BLaER1 (cell line): ENCODE results near the gene EME2.
"Not testable (repeated sequence)": the region's sequence is repeated elsewhere in the genome, so short reads cannot be mapped to it uniquely, and the experiment has no call there.

Experiments
- H3K27ac ChIP-seq: shearing (Covaris generic); formaldehyde crosslinking; 2 replicates; pipeline ENCODE4 v1.8.1; 2022
- H3K27me3 ChIP-seq: shearing (Covaris generic); formaldehyde crosslinking; 2 replicates; pipeline ENCODE4 v1.8.1; 2022
- H3K36me3 ChIP-seq: shearing (Covaris generic); formaldehyde crosslinking; 2 replicates; pipeline ENCODE4 v1.8.1; 2022
- H3K4me1 ChIP-seq: shearing (Covaris generic); formaldehyde crosslinking; 2 replicates; pipeline ENCODE4 v1.8.1; 2022
- H3K4me2 ChIP-seq: shearing (Covaris generic); formaldehyde crosslinking; 2 replicates; pipeline ENCODE4 v1.8.1; 2022
- H3K4me3 ChIP-seq: shearing (Covaris generic); formaldehyde crosslinking; 2 replicates; pipeline ENCODE4 v1.8.1; 2022
- H3K9ac ChIP-seq: shearing (Covaris generic); formaldehyde crosslinking; 2 replicates; pipeline ENCODE4 v1.8.1; 2022
- H3K9me3 ChIP-seq: shearing (Covaris generic); formaldehyde crosslinking; 2 replicates; pipeline ENCODE4 v1.8.1; 2022
- H4K20me1 ChIP-seq: shearing (Covaris generic); formaldehyde crosslinking; 2 replicates; pipeline ENCODE4 v1.8.1; 2022
- Cebpa-rat ChIP-seq: shearing (Covaris generic); IDR thresholded peaks from 2 replicates; pipeline ENCODE4 v1.8.1; 2022

Gene EME2

DNA sequence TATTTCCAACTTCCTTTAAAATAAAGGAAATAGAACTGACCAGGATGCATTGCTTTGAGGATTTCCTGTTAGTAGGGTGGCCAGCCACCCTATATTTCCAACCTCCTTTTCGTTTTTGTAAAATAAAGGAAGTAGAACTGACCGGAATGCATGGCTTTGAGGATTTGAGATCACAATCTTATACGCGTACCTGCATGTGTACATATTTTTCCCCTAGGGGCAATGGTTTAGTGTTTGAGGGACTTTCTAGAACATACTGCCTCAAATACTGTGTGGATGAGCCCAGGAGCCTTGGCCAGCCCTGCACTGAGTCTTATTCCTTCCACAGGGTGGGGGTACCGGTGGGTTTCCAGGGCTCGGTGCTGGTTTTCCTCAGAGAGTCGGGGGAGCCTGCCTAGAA, 41.0 kb upstream of the EME2 start:
- Histone ChIP-seq H3K4me3 (no peak overlapping the region), H3K36me3 (peaks cover 90% of the 10 kb centered on the region), H3K27me3 (no peaks in the 10 kb centered on the region), H4K20me1 (peaks cover 67% of the 10 kb centered on the region), H3K4me1 (no peaks in the 10 kb centered on the region), H3K27ac (no peak overlapping the region), H3K9me3 (peaks cover 37% of the 10 kb centered on the region), H3K9ac (no peak overlapping the region), H3K4me2 (no peak overlapping the region)
- no peak for TF ChIP-seq Cebpa-rat

GRCh38 chr16:1732071-1732470, 40.5 kb upstream of the EME2 start:
- Histone ChIP-seq H3K4me3 (no peak overlapping the region), H3K4me1 (no peaks in the 10 kb centered on the region), H4K20me1 (peaks cover 63% of the 10 kb centered on the region), H3K27ac (no peak overlapping the region), H3K9ac (no peak overlapping the region), H3K27me3 (no peaks in the 10 kb centered on the region), H3K36me3 (peaks cover 85% of the 10 kb centered on the region), H3K9me3 (peaks cover 42% of the 10 kb centered on the region), H3K4me2 (no peak overlapping the region)
- TF ChIP-seq Cebpa-rat, result no peak

DNA sequence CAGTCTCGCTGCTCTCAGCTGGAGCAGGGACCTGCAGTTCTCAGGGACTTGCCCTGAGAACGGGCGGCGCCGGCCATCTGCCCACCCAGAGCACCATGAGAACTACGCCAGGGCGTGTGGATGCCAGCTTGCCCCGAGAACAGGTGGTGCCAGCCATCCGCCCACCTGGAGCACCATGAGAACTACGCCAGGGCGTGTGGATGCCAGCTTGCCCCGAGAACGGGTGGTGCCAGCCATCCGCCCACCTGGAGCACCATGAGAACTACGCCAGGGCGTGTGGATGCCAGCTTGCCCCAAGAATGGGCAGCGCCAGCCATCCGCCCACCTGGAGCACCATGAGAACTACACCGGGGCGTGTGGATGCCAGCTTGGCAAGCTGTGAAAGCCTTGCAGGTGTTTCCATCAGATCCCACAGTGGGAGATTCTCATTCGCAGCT, 40.0 kb upstream of the EME2 start:
- H3K4me1 ChIP-seq, H3K4me3 ChIP-seq, H3K27ac ChIP-seq, H3K4me2 ChIP-seq, H3K27me3 ChIP-seq, H3K9ac ChIP-seq: not testable (repeated sequence)
- Histone ChIP-seq H3K9me3 (peaks cover 47% of the 10 kb centered on the region), H4K20me1 (peaks cover 58% of the 10 kb centered on the region), H3K36me3 (peaks cover 80% of the 10 kb centered on the region)

GRCh38 chr16:1734123-1734522, 38.5 kb upstream of the EME2 start:
- Histone ChIP-seq H4K20me1 (peaks cover 42% of the 10 kb centered on the region), H3K36me3 (peaks cover 64% of the 10 kb centered on the region), H3K9me3 (peaks cover 62% of the 10 kb centered on the region), H3K4me3 (no peak overlapping the region; the same call in 1 of the 2 replicates), H3K4me1 (no peaks in the 10 kb centered on the region), H3K27me3 (no peaks in the 10 kb centered on the region), H3K4me2 (no peak overlapping the region), H3K27ac (no peak overlapping the region), H3K9ac (no peak overlapping the region)
- TF ChIP-seq Cebpa-rat, result no peak

GRCh38 chr16:1734816-1735215, 37.8 kb upstream of the EME2 start:
- Histone ChIP-seq H3K27me3 (no peaks in the 10 kb centered on the region), H4K20me1 (peaks cover 40% of the 10 kb centered on the region; the same call in 1 of the 2 replicates), H3K9ac (no peak overlapping the region), H3K4me2 (no peak overlapping the region), H3K27ac (no peak overlapping the region), H3K9me3 (peaks cover 68% of the 10 kb centered on the region), H3K4me1 (no peaks in the 10 kb centered on the region), H3K4me3 (no peak overlapping the region; the same call in 1 of the 2 replicates), H3K36me3 (peaks cover 59% of the 10 kb centered on the region)
- TF ChIP-seq Cebpa-rat, result no peak

DNA sequence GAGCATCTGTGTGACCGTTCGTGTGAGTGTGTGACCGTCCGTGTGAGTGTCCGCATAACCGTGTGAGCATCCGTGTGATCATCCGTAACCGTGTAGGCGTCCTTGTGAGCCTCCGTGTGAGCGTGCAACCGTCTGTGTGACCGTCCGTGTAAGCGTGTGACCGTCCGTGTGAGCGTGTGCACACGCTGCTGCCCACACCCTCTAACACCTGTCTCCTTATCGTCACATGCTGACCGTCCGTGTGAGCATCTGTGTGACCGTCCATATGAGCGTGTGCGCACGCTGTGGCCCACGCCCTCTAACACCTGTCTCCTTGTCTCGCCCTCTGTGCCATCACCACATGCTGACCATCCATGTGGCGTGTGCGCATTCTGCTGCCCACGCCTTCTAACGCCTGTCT, 32.4 kb upstream of the EME2 start:
- Histone ChIP-seq H3K9me3 (peaks cover 44% of the 10 kb centered on the region), H4K20me1 (peaks cover 52% of the 10 kb centered on the region), H3K27me3 (no peaks in the 10 kb centered on the region), H3K4me3 (no peak overlapping the region), H3K36me3 (peaks cover 60% of the 10 kb centered on the region), H3K4me2 (no peak overlapping the region), H3K27ac (no peak overlapping the region), H3K9ac (no peak overlapping the region), H3K4me1 (peaks cover 5% of the 10 kb centered on the region)
- TF ChIP-seq Cebpa-rat, result no peak

GRCh38 chr16:1740781-1741490, 31.7 kb upstream of the EME2 start:
- peaks cover 59% of the 10 kb centered on the region for H4K20me1 ChIP-seq
- H3K4me1 ChIP-seq, result peaks cover 12% of the 10 kb centered on the region
- H3K4me3 ChIP-seq, result no peak overlapping the region
- no peak overlapping the region for H3K9ac ChIP-seq
- H3K4me2 ChIP-seq, result no peak overlapping the region
- H3K27me3 ChIP-seq, result no peaks in the 10 kb centered on the region
- peaks cover 37% of the 10 kb centered on the region for H3K9me3 ChIP-seq
- H3K27ac ChIP-seq, result no peak overlapping the region
- TF ChIP-seq Cebpa-rat, result no peak
- H3K36me3 ChIP-seq, result peaks cover 61% of the 10 kb centered on the region

- H3K4me3 ChIP-seq, result no peak overlapping the region
- H4K20me1 ChIP-seq, result peaks cover 66% of the 10 kb centered on the region
- H3K36me3 ChIP-seq, result peaks cover 69% of the 10 kb centered on the region
- no peak overlapping the region for H3K4me2 ChIP-seq
- H3K27ac ChIP-seq, result no peak overlapping the region
- H3K9me3 ChIP-seq, result peaks cover 30% of the 10 kb centered on the region
- peaks cover 12% of the 10 kb centered on the region for H3K4me1 ChIP-seq
- no peak overlapping the region for H3K9ac ChIP-seq
- H3K27me3 ChIP-seq, result no peaks in the 10 kb centered on the region
- no peak for TF ChIP-seq Cebpa-rat
Measured at GRCh38 chr16:1741553-1742165, 31.0 kb upstream of the EME2 start.

GRCh38 chr16:1743376-1744337, 29.0 kb upstream of the EME2 start:
- Histone ChIP-seq H3K4me2 (no peak overlapping the region), H3K36me3 (peaks cover 89% of the 10 kb centered on the region), H3K9ac (0 out of 2 replicates have a peak overlapping the region, but pooled peaks have one; percentile 19), H4K20me1 (peaks cover 75% of the 10 kb centered on the region), H3K4me1 (peaks cover 12% of the 10 kb centered on the region), H3K27me3 (no peaks in the 10 kb centered on the region), H3K4me3 (no peak overlapping the region), H3K27ac (no peak overlapping the region), H3K9me3 (peaks cover 10% of the 10 kb centered on the region; the same call in 1 of the 2 replicates)
- TF ChIP-seq Cebpa-rat, result no peak
